GM18517 (cell line): ENCODE data around the gene RAG1.

ENCODE experiments used
- ATAC-seq: cut with Tn5 transposase; IDR thresholded peaks from one replicate; pipeline ENCODE4 v1.9.1; 2021; ENCODE audit warnings: mild to moderate bottlenecking, moderate library complexity; ENCODE audit not compliant: unreplicated experiment

RAG1 gene

GRCh38 chr11:36588099-36588498, 20.3 kb downstream of the RAG1 start:
- no peak for ATAC-seq

GRCh38 chr11:36590513-36590912, 22.7 kb downstream of the RAG1 start:
- no peak for ATAC-seq

GRCh38 chr11:36591433-36591832, 23.6 kb downstream of the RAG1 start:
- ATAC-seq, result no peak

GRCh38 chr11:36594316-36594989, 26.6 kb downstream of the RAG1 start, which contains the start of gene IFTAP:
IFTAP (plus strand) TSS chr11:36594502; CDS start chr11:36610104, 15,602 bp downstream.
- ATAC-seq, result peak; percentile 91

- ATAC-seq, result no peak
Measured at GRCh38 chr11:36596880-36597279, 29.1 kb downstream of the RAG1 start.

- ATAC-seq, result no peak
Measured at GRCh38 chr11:36598051-36598450, 30.2 kb downstream of the RAG1 start, which contains the start of gene RAG2. RAG2 (minus strand) TSS chr11:36598236; CDS start chr11:36594168, 4,068 bp downstream.

GRCh38 chr11:36600180-36600579, 32.4 kb downstream of the RAG1 start:
- no peak for ATAC-seq

- ATAC-seq, result no peak
Measured at GRCh38 chr11:36601155-36601554, 33.3 kb downstream of the RAG1 start.

GRCh38 chr11:36602135-36602534, 34.3 kb downstream of the RAG1 start:
- no peak for ATAC-seq

GRCh38 chr11:36605221-36606216, 37.7 kb downstream of the RAG1 start:
- ATAC-seq, result no peak

GRCh38 chr11:36608491-36609199, 40.8 kb downstream of the RAG1 start:
- ATAC-seq, result no peak

- no peak for ATAC-seq
Measured at GRCh38 chr11:36609383-36609782, 41.6 kb downstream of the RAG1 start.

- no peak for ATAC-seq
Measured at GRCh38 chr11:36615826-36616225, 48.0 kb downstream of the RAG1 start.

GRCh38 chr11:36617543-36618362, 49.9 kb downstream of the RAG1 start:
- no peak for ATAC-seq

GRCh38 chr11:36618363-36619047, 50.7 kb downstream of the RAG1 start:
- ATAC-seq, result no peak

GRCh38 chr11:36619502-36619901, 51.7 kb downstream of the RAG1 start:
- ATAC-seq, result no peak

- ATAC-seq, result no peak
Measured at GRCh38 chr11:36620246-36620645, 52.4 kb downstream of the RAG1 start.

- no peak for ATAC-seq
Measured at GRCh38 chr11:36622431-36623136, 54.8 kb downstream of the RAG1 start.

GRCh38 chr11:36623494-36623893, 55.7 kb downstream of the RAG1 start:
- ATAC-seq, result no peak
